Hematopoietic multipotent progenitor cell treated with erythropoietin and hydrocortisone succinate and interleukin-3 and kit ligand, for 15 days (in vitro differentiated cells): ENCODE results near the gene MYH15.

ENCODE experiments used
- DNase-seq: peaks from one replicate; pipeline ENCODE4 v3.0.0-alpha.2; 2015; ENCODE audit warnings: low spot score

The MYH15 gene

DNA sequence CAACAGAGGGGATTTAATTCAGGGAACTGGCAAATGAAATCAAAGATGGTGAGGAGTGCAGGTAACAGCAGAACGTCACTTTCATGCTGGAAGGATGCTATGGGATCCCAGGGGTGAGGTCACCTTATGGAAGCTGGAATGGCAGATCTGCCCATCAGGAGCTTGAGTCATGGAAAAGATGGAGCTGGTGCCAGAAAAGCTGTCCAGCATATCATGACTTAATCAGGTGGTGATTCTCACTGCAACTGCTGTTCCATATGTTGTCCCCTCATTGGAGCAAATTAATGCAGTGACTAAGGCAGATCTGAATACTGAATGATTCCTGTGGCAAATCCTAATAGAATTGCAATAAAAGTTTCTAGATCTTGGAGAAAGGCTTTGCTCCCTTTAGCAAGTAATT lies 175.7 kb downstream of the MYH15 start:
- DNase-seq, result no peak

DNA sequence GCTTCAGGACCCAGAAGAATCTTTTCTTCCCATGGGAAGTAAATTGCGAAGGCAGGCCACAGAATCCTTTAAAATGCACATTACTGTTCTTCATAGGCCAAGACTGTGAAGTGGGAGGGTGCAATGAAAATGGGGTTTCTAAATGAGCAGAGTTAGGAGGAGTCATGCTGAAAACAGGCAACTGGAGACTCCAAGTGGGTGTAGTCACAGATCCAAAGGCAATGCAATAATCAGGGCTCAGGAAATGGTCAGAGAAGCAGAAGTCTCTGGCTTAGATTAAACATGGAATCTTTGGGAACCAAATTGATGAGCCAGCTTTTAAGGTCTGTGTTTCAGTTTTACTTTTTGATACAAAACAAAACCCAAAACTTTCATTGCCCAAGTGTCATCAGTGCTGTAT lies 176.4 kb downstream of the MYH15 start:
- no peak for DNase-seq

DNA sequence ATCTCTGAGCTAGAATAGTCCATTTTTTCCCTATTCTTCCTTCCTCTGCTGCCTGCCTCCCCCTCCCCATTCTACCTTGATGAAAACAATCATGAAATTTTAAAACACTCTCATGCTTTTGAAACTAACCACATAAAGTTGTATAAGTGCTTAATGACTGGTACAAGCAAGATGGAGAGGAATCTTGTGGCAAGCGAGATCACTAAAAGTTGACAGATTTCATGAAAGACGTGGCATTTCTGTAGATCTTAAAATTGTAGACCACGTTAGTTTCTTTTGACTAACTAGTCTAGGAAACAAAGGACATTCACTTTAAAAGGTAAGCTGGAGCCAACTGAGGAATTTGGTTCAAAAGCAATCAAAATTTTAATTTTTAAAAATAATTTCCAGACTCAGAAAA lies 178.6 kb downstream of the MYH15 start:
- DNase-seq, result no peak
